Measurements from ENCODE around the gene NUP133. TPM values are rescaled to one million over a fixed set of nuclear protein-coding genes. Genes with fewer than 3 reads are reported as not detected.

NUP133 gene
- total and polyA plus RNA-seq, 10 of the 15 experiments (the other 5 are each of a cell fraction or from before 2014, with no cell fraction given) = 10.9 to 45.4 (median 29.2) TPM

DNA sequence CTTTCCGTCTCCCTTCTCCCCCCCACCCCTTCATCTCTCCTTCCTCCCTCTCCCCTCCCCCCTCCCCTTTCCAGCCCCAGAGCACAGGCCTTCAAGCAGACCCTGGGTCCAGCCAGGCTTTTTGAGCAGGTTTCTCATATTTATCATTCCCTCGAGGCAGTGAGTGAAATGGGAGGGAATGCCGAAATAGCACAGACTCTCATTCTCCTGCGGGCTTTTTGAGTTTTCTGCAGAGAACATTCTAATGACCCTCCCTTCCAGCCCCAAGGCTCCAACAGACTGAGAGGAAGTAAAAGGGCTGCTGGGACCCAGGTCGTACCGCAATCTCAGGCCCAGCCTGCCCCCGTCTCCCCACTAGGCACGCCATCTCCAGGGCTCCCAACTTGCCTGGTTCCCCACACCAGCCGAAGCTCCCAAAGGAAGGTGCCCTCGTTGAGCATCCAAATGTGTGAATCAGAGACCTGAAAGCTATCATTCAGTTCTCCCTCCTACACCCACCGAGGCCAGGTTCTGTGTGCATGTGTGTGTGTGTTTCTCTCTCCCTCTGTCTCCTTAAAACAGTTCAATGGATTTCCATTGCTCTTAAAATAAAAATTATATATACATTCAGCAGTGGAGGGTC lies 96.6 kb downstream of the NUP133 start:
- H3K79me2 ChIP-seq (ENCODE audit: control insufficient read depth, insufficient read depth, low read length) = no peaks in the 10 kb centered on the region
- no peak overlapping the region for H3K27ac ChIP-seq (ENCODE audit: control insufficient read depth, insufficient read depth)
- no peak overlapping the region for H3K9ac ChIP-seq (ENCODE audit: control insufficient read depth, insufficient read depth, low read length)
- no peaks in the 10 kb centered on the region for H4K20me1 ChIP-seq (ENCODE audit: control insufficient read depth, insufficient read depth)
- H3K4me1 ChIP-seq (ENCODE audit: control insufficient read depth, insufficient read depth, low read length) = no peaks in the 10 kb centered on the region
- intact Hi-C loops (cut with micrococcal nuclease; ENCODE audit: unreplicated experiment) (no loop called here), in situ Hi-C loops (cut with MboI) (no loop called here)
- TF ChIP-seq, protein P1, sequence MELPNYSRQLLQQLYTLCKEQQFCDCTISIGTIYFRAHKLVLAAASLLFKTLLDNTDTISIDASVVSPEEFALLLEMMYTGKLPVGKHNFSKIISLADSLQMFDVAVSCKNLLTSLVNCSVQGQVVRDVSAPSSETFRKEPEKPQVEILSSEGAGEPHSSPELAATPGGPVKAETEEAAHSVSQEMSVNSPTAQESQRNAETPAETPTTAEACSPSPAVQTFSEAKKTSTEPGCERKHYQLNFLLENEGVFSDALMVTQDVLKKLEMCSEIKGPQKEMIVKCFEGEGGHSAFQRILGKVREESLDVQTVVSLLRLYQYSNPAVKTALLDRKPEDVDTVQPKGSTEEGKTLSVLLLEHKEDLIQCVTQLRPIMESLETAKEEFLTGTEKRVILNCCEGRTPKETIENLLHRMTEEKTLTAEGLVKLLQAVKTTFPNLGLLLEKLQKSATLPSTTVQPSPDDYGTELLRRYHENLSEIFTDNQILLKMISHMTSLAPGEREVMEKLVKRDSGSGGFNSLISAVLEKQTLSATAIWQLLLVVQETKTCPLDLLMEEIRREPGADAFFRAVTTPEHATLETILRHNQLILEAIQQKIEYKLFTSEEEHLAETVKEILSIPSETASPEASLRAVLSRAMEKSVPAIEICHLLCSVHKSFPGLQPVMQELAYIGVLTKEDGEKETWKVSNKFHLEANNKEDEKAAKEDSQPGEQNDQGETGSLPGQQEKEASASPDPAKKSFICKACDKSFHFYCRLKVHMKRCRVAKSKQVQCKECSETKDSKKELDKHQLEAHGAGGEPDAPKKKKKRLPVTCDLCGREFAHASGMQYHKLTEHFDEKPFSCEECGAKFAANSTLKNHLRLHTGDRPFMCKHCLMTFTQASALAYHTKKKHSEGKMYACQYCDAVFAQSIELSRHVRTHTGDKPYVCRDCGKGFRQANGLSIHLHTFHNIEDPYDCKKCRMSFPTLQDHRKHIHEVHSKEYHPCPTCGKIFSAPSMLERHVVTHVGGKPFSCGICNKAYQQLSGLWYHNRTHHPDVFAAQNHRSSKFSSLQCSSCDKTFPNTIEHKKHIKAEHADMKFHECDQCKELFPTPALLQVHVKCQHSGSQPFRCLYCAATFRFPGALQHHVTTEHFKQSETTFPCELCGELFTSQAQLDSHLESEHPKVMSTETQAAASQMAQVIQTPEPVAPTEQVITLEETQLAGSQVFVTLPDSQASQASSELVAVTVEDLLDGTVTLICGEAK (IDR thresholded peaks at IDR 0.05; ENCODE audit: borderline replicate concordance) = no peak
- TF ChIP-seq KLF5 (IDR thresholded peaks at IDR 0.05; ENCODE audit: partially characterized antibody) = no peak
- TF ChIP-seq, protein P2, sequence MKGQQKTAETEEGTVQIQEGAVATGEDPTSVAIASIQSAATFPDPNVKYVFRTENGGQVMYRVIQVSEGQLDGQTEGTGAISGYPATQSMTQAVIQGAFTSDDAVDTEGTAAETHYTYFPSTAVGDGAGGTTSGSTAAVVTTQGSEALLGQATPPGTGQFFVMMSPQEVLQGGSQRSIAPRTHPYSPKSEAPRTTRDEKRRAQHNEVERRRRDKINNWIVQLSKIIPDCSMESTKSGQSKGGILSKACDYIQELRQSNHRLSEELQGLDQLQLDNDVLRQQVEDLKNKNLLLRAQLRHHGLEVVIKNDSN (IDR thresholded peaks at IDR 0.05; ENCODE audit: borderline replicate concordance, extremely low read length, insufficient read depth, low read depth, low read length) = no peak
- no peak for ATAC-seq
- H3K36me3 ChIP-seq (ENCODE audit: control insufficient read depth in 2 of 2, insufficient read depth in 2 of 2, low read length in 1 of 2) = no peaks in the 10 kb centered on the region
- ChIA-PET CTCF (no interaction called here), RAD21 (ENCODE audit: unreplicated experiment) (no interaction called here), POLR2A (no interaction called here), SMC1A (ENCODE audit: uncharacterized antibody, unreplicated experiment) (no interaction called here)
- H2AFZ ChIP-seq (ENCODE audit: control insufficient read depth, low read depth, low read length) = no peak overlapping the region
- BruUV-seq (replicated peaks) = no TSS peak
- no peak overlapping the region for H3K4me2 ChIP-seq (ENCODE audit: control insufficient read depth, insufficient read depth)
- no peaks in the 10 kb centered on the region for H3K9me3 ChIP-seq (replicated peaks; ENCODE audit: control insufficient read depth, insufficient read depth, low read length)
- 49% methylated on average over 10 of the region's 11 CpGs for WGBS (ENCODE audit: insufficient coverage, insufficient replicate concordance, low lambda C conversion rate, missing lambda C conversion rate)
- H3K27me3 ChIP-seq (replicated peaks in 1 of 2; ENCODE audit: control insufficient read depth in 2 of 2, insufficient read depth in 2 of 2, low read length in 1 of 2) = peaks cover 13 to 15% of the 10 kb centered on the region in 2 experiments
- DNase-seq (ENCODE audit: low read depth, low spot score) = no peak
- H3K4me3 ChIP-seq = no peak overlapping the region
- FAIRE-seq = no peak
